SH-SY5Y (cell line): ENCODE results near the gene OSBPL9.

Experiments used
- GATA2 ChIP-seq: IDR thresholded peaks from 2 replicates; pipeline ENCODE4 v1.6.1; 2011; ENCODE audit warnings: mild to moderate bottlenecking, low read depth, low read length
- GATA3 ChIP-seq: IDR thresholded peaks from 2 replicates; pipeline ENCODE4 v1.6.1; 2011; ENCODE audit warnings: low read depth, mild to moderate bottlenecking, low read length, moderate library complexity

DNA sequence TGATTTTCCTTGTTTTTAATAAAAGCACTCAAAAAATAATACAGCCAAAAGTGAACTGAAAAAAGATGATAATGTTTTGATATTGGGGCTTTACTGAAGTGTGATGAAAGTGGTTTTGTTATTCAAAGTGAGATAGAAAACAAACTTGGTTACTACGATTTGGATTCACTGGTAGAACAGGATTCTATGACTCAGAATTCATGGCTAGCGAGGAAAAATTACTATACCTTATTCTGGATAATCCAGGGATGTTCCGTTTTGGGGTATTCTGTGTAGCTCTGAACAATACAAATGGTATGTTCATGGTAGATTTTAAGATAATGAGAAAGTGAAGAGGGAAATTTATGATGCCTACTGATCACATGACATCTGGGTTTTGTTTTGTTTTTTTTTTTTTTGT is 144.0 kb downstream of the OSBPL9 start:
- TF ChIP-seq GATA2 (no peak), GATA3 (no peak)
